Measurements from ENCODE around the gene PTPRD.
"Not testable (repeated sequence)": the region's sequence is repeated elsewhere in the genome, so short reads cannot be mapped to it uniquely, and the experiment has no call there.

The PTPRD gene

DNA sequence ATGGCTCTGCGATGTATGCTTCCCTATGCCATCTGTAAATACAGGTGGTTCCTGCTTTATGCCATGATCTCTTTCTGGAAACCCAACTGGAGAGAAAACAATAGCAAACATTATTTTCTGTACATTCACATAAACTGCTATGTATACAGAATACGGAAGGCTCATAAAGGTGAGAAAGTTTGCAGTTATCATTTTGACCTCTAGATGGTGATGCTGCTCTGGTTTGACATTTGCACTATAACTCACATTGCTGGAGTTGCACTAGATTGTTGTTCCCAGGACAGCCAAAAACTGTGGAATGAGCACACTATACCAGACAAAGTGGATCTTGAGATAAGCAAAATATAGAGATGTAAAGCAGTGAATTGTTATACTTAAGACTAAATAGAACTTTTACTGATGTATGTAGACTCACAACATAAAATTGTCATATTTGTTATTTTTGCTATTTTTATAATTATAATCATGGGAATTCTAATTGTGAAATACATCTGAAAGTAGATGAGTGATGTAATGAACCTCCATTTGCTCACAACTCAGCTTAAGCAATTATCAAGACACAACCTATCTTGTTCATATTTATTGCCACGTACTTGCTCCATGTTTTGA lies 246.5 kb downstream of the PTPRD start:
- TF ChIP-seq, protein P1, sequence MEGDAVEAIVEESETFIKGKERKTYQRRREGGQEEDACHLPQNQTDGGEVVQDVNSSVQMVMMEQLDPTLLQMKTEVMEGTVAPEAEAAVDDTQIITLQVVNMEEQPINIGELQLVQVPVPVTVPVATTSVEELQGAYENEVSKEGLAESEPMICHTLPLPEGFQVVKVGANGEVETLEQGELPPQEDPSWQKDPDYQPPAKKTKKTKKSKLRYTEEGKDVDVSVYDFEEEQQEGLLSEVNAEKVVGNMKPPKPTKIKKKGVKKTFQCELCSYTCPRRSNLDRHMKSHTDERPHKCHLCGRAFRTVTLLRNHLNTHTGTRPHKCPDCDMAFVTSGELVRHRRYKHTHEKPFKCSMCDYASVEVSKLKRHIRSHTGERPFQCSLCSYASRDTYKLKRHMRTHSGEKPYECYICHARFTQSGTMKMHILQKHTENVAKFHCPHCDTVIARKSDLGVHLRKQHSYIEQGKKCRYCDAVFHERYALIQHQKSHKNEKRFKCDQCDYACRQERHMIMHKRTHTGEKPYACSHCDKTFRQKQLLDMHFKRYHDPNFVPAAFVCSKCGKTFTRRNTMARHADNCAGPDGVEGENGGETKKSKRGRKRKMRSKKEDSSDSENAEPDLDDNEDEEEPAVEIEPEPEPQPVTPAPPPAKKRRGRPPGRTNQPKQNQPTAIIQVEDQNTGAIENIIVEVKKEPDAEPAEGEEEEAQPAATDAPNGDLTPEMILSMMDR (IDR thresholded peaks at IDR 0.05; ENCODE audit: extremely low read depth, missing control alignments) = peak; percentile 26
- peak; percentile 19 for DNase-seq (ENCODE audit: low spot score)

DNA sequence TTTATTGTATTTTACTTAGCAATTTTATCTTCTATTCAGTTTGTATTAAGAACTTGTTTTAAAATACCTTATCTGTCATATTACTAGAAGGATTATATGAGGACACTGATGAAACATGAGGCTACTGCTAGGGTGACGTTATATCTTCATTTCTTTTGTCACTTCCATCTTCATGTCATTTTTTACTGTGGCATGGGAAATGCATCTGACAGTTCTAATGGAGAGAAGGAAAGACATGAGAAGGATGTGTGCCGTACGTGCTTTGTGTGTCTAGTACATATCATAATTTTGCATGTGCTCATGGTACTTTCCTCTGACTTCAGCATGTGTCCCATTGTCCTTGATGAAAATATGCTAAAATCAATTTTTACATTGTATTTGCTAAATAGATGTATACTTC lies 258.2 kb downstream of the PTPRD start:
- DNase-seq (ENCODE audit: low spot score) = no peak
- TF ChIP-seq, protein P1 (IDR thresholded peaks at IDR 0.05; ENCODE audit: extremely low read depth, missing control alignments) = no peak

DNA sequence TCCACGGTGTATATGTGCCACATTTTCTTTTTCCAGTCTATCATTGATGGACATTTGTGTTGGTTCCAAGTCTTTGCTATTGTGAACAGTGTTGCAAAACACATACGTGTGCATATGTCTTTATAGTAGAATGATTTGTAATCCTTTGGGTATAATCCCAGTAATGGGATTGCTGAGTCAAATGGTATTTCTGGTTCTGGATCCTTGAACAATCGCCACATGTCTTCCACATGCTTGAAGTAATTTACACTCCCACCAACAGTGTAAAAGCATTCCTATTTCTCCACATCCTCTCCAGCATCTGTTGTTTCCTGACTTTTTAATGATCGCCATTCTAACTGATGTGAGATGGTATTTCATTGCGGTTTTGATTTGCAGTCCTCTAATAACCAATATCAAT lies 267.2 kb downstream of the PTPRD start:
- not testable (repeated sequence) for DNase-seq (ENCODE audit: low spot score)

DNA sequence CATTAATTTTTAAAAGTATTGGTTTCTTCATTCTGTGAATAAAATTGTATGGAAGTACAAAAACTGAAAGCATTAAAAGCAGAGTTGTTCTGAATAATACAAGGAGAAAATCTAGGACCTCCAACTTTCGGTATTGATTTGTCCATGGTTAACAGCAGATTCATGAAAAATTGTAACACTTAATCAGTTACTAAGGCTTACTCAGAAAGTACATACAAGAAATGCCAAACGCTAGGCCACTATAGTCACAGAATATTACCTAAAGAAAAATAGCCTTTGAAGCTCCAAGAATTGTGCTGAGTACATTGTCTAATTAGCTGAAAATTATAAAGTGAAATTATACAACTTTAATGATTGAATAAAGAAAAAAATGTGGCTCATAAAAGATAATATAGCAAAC lies 271.7 kb downstream of the PTPRD start:
- DNase-seq (ENCODE audit: low spot score) = no peak
- TF ChIP-seq, protein P1 (IDR thresholded peaks at IDR 0.05; ENCODE audit: extremely low read depth, missing control alignments) = no peak

DNA sequence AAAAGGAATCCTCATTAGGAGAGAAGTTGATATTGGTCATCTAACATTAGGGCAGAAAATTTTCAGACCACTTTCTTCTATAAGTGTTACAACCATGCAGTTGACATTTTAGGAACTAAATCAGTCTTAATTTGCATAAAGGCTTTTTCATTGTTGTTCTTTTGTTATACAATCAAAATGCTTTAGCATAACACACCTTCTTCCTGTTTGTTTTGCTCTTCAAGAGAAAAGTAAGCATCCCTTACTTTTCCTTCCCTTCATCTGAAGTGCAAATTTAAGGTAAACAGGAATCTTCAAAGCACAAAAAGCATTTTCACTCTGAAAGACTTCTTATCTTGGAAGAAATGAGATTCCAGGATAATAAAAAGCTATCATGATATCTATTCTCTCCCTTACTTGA lies 273.6 kb downstream of the PTPRD start:
- TF ChIP-seq, protein P1 (IDR thresholded peaks at IDR 0.05; ENCODE audit: extremely low read depth, missing control alignments) = no peak
- no peak for DNase-seq (ENCODE audit: low spot score)

DNA sequence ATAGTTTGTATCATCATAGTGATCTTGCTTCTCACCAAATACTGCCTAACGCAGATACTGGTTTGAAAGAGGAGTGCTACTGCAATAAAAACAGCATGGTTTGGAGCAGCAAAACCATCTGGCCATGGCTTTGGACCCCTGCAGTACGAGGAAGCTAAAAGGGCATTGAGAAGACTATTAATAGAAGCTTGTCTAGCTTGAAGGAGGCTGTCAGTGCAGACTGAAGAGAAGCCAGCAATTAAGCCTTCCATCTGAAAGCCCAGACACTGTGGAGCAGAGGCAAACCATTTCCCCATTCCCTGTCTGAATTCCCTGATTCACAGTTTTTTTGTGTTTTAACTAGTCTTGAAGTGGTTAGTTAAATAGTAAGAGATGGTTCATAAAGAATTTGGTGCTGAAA lies 281.6 kb downstream of the PTPRD start:
- DNase-seq (ENCODE audit: low spot score) = no peak
- TF ChIP-seq, protein P1 (IDR thresholded peaks at IDR 0.05; ENCODE audit: extremely low read depth, missing control alignments) = no peak

DNA sequence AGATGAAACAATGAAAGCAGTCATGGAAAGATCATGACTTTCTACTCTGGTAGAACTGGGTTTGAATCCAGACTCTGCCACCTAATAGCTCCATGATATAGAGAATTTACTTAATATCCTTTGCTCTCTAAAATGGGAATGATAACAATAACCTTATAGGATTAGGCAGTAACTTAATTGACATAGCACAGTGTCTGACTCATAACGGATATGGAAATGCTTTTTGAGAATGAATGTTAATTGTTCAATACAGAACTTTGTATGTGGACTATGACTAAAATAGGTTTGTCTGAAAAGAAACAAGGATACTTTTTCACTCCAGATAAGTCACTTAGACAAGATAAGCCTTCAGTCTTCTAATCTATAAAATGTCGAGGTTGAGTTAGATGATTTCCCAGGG lies 330.7 kb downstream of the PTPRD start:
- no peak for DNase-seq (ENCODE audit: low spot score)
- TF ChIP-seq, protein P1 (IDR thresholded peaks at IDR 0.05; ENCODE audit: extremely low read depth, missing control alignments) = no peak

DNA sequence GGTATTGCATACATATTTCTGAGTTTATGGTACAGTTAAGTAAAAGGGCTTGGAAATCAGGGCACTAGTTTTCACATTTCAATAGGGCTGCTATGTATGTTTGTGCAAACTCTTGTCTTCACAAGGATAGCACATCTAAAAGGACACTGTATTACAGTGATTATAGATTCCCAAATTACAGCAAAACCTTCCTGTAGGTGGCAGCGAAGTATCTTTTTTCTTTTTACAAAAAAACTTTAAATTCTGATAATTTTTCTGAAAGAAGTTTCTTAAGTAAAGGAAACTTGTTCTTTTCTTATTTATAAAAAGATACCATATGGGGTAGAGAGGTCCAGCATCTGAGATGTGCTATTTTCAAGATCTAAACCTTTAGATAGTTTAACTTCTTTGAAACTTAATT lies 337.8 kb downstream of the PTPRD start:
- DNase-seq (ENCODE audit: low spot score) = no peak
- TF ChIP-seq, protein P1 (IDR thresholded peaks at IDR 0.05; ENCODE audit: extremely low read depth, missing control alignments) = no peak

Data from GM20000 (cell line).